WI38 (cell line): Measurements from ENCODE around the gene DLGAP1.

ENCODE experiments used
- H3K4me3 ChIP-seq: 2 replicates; pipeline ENCODE4 v1.5.1; 2011; ENCODE audit warnings: low read depth, mild to moderate bottlenecking, control low read depth, low read length
- CTCF ChIP-seq: IDR thresholded peaks from 2 replicates; pipeline ENCODE4 v1.5.1; 2012; ENCODE audit warnings: low read depth, mild to moderate bottlenecking, control low read depth, low read length

The DLGAP1 gene

GRCh38 chr18:3596637-3597384, 858.3 kb downstream of the DLGAP1 start:
- no peak for TF ChIP-seq CTCF
- H3K4me3 ChIP-seq: peak overlapping the region; percentile 65

GRCh38 chr18:3596324-3596636, 858.8 kb downstream of the DLGAP1 start:
- TF ChIP-seq CTCF: no peak
- H3K4me3 ChIP-seq: peak overlapping the region; percentile 65

- H3K4me3 ChIP-seq: peak overlapping the region; percentile 65
These were observed 859.5 kb downstream of the DLGAP1 start for GRCh38 chr18:3595369-3596273.

GRCh38 chr18:3594760-3595368, 860.2 kb downstream of the DLGAP1 start:
- TF ChIP-seq CTCF: no peak
- peak overlapping the region; percentile 65 for H3K4me3 ChIP-seq

More at GRCh38 chr18:3595369-3596273, 859.5 kb downstream of the DLGAP1 start:
- TF ChIP-seq CTCF: no peak

- peak; percentile 87 for TF ChIP-seq CTCF
- peak overlapping the region; percentile 65 for H3K4me3 ChIP-seq
These were observed 861.0 kb downstream of the DLGAP1 start for GRCh38 chr18:3593904-3594759.

GRCh38 chr18:3593381-3593903, 861.7 kb downstream of the DLGAP1 start:
- TF ChIP-seq CTCF: no peak
- peak overlapping the region; percentile 65 for H3K4me3 ChIP-seq
